ENCODE data around the gene SNX22.

Gene SNX22

DNA sequence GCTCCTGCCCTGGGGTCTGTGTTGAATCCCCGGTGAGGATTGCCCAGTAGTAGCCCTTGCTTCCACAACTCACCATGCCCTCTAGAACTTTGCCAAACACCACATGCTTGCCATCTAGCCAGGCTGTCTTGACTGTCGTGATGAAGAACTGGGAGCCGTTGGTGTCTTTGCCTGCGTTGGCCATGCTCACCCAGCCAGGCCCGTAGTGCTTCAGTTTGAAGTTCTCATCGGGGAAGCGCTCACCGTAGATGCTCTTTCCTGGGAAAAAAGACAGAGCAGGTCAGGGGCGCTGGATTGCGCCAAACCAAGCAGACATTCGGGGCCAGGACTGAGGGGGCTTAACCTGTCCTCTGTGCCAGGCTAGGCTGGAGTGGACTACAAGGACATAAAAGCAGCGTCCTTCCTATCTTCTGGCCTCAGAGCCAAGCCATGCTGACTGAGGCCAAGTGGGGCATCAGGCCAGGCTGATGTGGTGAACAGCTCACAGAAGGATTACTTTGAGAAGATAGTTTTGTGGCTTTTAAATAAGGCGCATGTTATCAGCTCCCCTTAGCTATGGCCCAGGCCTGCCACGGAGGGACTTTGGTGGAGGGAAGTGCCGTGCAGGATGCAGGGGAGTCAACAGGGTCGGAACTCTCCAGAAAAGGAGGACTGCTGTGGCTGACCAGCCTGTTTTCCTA is 5.3 kb downstream of the SNX22 start:
- POLR2A ChIA-PET: interaction anchor here (0.7 to 1.0 kb wide), 2 partner anchors 10 to 47 kb away, joined by 3 read pairs; no protein-coding TSS in a partner anchor
- CTCF ChIA-PET: interaction anchor here (0.6 to 3.3 kb wide), 4 partner anchors 9 to 621 kb away, joined by 3 to 27 read pairs (median 4); partner anchors contain the start of gene CSNK1G1
- DNase-seq (ENCODE audit: low read depth, low spot score): no peak
- H3K4me3 ChIP-seq (ENCODE audit: low read depth, low read length): no peak overlapping the region
- TF ChIP-seq, protein P1, sequence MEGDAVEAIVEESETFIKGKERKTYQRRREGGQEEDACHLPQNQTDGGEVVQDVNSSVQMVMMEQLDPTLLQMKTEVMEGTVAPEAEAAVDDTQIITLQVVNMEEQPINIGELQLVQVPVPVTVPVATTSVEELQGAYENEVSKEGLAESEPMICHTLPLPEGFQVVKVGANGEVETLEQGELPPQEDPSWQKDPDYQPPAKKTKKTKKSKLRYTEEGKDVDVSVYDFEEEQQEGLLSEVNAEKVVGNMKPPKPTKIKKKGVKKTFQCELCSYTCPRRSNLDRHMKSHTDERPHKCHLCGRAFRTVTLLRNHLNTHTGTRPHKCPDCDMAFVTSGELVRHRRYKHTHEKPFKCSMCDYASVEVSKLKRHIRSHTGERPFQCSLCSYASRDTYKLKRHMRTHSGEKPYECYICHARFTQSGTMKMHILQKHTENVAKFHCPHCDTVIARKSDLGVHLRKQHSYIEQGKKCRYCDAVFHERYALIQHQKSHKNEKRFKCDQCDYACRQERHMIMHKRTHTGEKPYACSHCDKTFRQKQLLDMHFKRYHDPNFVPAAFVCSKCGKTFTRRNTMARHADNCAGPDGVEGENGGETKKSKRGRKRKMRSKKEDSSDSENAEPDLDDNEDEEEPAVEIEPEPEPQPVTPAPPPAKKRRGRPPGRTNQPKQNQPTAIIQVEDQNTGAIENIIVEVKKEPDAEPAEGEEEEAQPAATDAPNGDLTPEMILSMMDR (IDR thresholded peaks at IDR 0.05; ENCODE audit: insufficient read depth, low read length, missing control alignments): no peak

DNA sequence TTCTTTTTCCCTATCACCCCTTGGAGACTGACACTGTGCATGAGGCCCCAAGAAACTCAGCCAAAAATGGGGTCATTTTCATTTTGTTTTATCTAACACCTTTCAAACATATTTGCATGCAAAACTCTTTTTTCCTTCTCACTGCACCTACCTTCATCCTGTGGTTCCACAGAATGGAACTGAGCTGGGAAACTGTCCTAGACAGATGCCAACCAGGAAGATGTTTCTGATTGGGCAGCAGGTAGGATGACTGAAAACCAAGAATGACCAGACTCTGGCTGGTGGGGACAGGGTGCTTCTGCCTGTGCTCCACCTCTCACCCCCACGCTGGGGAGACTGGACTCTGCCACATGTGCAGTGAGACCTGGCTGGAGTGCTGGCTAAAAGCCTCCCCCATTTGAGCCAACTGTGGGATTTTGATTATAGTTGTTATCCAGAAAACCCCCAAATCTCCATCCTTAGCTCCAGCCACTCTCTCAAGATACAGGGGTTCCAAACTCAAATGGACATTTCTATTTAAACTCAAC is 6.1 kb downstream of the SNX22 start:
- no peak for DNase-seq (ENCODE audit: low read depth, low spot score)
- POLR2A ChIA-PET: interaction anchor here (0.7 to 1.0 kb wide), 2 partner anchors 11 to 48 kb away, joined by 3 read pairs; no protein-coding TSS in a partner anchor
- H3K4me3 ChIP-seq (ENCODE audit: low read depth, low read length): no peak overlapping the region
- TF ChIP-seq, protein P1 (IDR thresholded peaks at IDR 0.05; ENCODE audit: insufficient read depth, low read length, missing control alignments): no peak
- CTCF ChIA-PET: interaction anchor here (0.9 to 3.3 kb wide), 3 partner anchors 10 to 201 kb away, joined by 3 to 27 read pairs (median 5); partner anchors contain the start of gene CSNK1G1

DNA sequence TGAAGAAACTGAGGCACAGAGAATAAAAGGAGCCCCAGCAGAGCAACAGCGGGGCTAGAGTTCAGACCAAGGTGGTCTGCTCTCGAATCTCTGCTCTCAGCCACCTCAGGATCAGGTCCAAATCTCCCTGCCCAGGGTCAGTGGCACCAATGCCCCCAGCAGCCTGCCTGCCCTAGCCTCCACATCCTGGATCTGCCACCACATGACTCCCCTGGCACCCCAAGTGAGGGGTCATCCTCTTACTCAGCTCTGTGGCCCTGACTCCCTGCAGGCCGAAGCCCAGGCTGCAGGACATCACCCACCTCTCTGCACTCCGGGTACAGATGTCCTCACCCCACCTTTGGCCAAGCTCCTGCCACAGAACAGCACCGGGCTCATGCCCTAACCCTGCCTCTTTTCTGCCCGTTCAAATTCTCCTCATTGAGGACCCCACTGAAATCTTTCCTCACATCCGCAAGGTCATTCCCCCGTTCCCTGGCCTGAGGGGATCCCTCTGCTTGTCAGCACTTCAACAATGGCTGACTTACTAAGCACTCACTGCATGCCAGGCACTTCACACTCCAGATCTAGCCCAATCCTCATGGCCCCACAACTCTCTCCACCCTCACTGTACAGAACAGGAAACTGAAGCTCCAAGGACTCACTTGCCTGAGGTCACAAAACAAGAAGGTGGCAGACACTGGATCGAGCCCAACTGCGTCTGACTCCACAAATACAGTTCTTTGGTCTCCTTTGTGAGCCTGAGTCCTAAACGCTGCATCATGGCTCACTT is 7.0 kb downstream of the SNX22 start:
- no peak overlapping the region; the same call in 1 of the 2 replicates for H3K4me3 ChIP-seq (ENCODE audit: low read depth, low read length)
- no peak for DNase-seq (ENCODE audit: low read depth, low spot score)
- TF ChIP-seq, protein P1 (IDR thresholded peaks at IDR 0.05; ENCODE audit: insufficient read depth, low read length, missing control alignments): no peak
- POLR2A ChIA-PET: interaction anchor here (0.6 kb wide), 1 partner anchor 15 kb away, joined by 3 read pairs; no protein-coding TSS in a partner anchor
- CTCF ChIA-PET: interaction anchor here (3.3 kb wide), 1 partner anchor 11 kb away, joined by 27 read pairs; no protein-coding TSS in a partner anchor

DNA sequence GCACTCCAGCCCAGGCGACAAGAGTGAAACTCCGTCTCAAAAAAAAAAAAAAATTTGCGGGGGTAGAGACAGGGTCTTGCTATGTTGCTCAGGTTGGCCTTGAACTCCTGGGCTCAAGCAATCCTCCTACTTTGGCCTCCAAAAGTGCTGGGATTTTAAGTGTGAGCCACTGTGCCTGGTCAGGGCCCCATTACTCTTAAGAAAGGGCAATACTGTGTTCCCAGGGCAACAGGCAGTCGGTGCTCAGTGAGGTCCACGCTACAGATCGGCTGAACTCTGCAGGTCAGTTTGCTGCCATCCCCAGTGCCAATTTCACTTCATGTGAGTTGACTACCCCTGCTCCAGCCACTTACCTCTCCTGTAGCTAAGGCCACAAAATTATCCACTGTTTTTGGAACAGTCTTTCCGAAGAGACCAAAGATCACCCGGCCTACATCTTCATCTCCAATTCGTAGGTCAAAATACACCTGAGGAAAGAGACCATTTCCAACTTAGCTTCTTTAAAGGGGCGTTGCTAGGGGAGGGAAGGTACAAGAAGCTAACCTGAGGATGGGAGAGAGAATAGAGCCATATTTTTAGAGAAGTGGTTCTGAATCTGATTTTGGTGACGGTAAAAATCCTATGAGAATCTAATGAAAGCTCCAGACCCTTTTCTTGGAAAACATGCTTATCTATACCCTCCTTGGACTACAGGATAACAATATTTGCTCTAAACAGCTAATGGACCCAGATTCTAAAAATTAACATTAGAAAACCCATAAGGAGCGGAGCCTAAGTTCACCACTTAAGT is 10.4 kb downstream of the SNX22 start:
- DNase-seq (ENCODE audit: low read depth, low spot score): no peak
- H3K4me3 ChIP-seq (ENCODE audit: low read depth, low read length): peak overlapping the region; percentile 95
- TF ChIP-seq, protein P1 (IDR thresholded peaks at IDR 0.05; ENCODE audit: insufficient read depth, low read length, missing control alignments): no peak
- ChIA-PET CTCF (interaction anchor here (1.5 to 2.7 kb wide), 3 partner anchors 8 to 225 kb away, joined by 5 to 39 read pairs (median 7); partner anchors contain the start of gene TRIP4), POLR2A (interaction anchor here (1.0 kb wide), 1 partner anchor 9 kb away, joined by 7 read pairs; no protein-coding TSS in a partner anchor)

DNA sequence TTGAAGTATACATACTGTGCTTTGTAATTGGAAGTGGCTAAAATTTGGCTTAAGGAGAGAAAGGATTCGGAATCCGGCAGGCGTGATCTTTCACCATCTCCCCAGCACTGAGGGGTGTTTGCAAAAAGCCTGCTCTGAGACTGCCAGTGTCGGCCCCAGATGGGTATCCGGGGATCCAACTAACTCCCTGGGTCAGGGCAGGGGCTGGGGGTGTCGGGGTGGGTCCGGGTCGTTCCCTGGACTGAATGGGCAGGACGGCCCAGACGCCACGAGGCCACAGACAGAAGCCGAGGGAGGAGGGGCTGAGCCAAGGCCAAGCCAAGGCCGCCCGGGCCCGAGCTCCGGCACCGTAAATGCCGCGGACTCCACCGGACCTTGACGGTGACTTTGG is 10.9 kb downstream of the SNX22 start:
- H3K4me3 ChIP-seq (ENCODE audit: low read depth, low read length): peak overlapping the region; percentile 95
- ChIA-PET CTCF (interaction anchor here (1.5 to 2.7 kb wide), 3 partner anchors 9 to 225 kb away, joined by 5 to 39 read pairs (median 7); partner anchors contain the start of gene TRIP4), POLR2A (interaction anchor here (1.0 to 2.8 kb wide), 3 partner anchors 9 to 13 kb away, joined by 4 to 11 read pairs (median 7); no protein-coding TSS in a partner anchor)
- TF ChIP-seq, protein P1 (IDR thresholded peaks at IDR 0.05; ENCODE audit: insufficient read depth, low read length, missing control alignments): no peak
- no peak for DNase-seq (ENCODE audit: low read depth, low spot score)
